Right hindlimb (tissue), 1 donor: ENCODE data around the gene SPDYE18.
"Not testable (repeated sequence)": the region's sequence is repeated elsewhere in the genome, so short reads cannot be mapped to it uniquely, and the experiment has no call there.

ENCODE experiments used
- DNase-seq: peaks from one replicate; pipeline ENCODE4 v3.0.0-alpha.2; 2018

The SPDYE18 gene

DNA sequence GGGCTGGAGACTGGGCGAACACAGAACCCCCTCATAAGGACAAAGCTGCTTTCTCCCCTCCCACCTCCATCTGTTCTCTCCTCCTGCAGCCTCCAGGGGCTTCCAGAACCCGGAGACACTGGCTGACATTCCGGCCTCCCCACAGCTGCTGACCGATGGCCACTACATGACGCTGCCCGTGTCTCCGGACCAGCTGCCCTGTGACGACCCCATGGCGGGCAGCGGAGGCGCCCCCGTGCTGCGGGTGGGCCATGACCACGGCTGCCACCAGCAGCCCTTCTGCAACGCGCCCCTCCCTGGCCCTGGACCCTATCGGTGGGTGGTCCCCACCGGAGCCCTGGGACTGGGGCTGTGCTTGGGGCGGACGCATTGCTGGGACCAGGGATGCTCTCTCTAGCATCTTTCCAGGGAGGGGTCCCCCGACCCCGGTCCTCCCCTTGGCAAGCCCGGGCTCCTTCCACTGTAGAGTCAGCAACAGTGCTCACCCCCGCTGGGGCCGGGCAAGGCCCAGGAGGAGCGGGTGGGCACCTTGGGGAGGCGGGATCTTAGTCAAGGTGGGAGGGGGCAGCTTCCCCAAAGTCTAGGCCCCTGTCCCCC lies 56.8 kb downstream of the SPDYE18 start:
- DNase-seq = not testable (repeated sequence)

DNA sequence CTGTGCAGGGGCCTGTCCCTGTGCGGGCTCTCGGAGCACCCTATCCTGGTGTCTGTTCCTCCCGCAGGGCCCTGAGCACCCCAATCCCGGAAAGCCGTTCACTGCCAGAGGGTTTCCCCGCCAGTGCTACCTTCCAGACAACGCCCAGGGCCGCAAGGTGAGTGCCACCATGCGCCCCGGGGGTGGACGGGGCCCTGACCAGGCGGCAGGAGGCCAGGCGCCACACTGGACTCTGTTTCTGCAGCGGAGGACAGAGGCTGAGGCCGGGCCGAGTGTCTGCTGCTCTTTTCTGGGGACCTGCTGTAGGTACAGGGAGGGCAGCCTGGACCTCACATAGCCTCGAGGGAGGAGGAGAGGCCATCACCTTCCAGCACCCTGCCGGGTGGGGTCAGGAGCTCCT lies 58.2 kb downstream of the SPDYE18 start:
- not testable (repeated sequence) for DNase-seq

DNA sequence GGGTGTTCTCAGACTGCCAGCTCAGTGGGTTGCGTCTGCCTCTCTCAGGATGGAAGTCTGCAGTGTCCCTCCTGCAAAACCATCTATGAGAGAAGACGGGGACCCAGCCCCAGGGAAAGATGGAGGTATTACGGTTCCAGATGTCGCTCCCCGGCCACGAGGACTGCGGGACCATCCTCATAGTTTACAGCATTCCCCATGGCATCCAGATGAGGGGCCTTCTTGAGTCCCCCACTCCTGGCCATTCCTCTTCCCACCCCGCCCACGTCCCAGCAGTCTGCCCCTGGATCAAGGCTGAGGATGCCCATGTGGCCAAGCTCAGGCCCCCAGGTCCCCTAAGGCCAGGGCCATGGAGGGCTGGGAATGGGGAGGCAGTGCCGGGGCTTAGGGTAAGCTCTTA lies 59.1 kb downstream of the SPDYE18 start:
- not testable (repeated sequence) for DNase-seq

DNA sequence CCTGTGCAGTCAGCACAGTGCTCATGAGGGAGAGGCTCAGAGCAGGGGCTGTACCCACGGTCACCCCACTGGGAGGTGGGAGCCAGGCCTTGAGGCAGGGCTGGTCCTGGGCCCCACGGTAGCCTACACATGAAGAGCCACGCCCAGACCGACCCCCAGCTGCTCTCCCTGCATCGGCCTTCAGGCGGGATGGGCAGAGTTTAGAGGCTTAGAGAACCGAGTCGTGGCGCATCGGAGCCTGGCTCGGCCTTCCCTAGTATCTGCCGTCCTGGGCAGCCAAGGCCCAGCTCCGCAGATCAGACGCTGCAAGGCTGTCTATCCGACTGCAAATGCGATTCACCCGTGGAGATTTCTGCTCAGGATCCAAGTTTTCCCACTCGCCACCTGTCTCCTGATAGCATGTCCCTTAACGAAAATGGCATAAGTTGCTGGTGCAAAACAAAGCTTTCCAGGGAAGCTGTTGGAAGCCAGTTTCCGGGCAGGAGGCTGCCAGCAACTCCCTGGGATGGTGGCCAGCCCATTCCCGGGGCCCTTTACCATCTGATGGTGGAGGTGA lies 59.6 kb downstream of the SPDYE18 start:
- not testable (repeated sequence) for DNase-seq

DNA sequence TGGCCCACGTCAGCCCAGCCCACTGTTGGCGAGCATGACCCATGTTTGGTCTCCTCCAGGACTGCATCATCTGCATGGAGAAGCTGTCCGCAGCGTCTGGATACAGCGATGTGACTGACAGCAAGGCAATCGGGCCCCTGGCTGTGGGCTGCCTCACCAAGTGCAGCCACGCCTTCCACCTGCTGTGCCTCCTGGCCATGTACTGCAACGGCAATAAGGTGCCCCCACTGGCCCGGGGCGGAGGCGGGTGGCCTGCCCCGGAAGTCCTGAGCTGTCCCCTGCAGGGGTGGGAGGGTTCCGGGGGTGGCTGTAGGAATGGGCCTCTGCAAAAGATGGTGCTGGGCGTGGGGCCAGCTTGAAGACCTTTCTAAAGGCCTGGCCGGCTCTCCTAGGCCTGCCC lies 60.3 kb downstream of the SPDYE18 start:
- not testable (repeated sequence) for DNase-seq
